Endothelial cell (in vitro differentiated cells): Measurements from ENCODE around the gene TWIST2. TPM values are rescaled to one million over a fixed set of nuclear protein-coding genes. Genes with fewer than 3 reads are reported as not detected.

ENCODE experiments used
- DNase-seq: peaks from one replicate; pipeline ENCODE4 v3.0.0; 2021; ENCODE audit warnings: low spot score
- H3K27ac Mint-ChIP-seq: one replicate; pipeline ENCODE4 v1.8.0; 2021; ENCODE audit warnings: mixed read lengths, inconsistent platforms; ENCODE audit not compliant: unreplicated experiment
- H3K27me3 Mint-ChIP-seq: one replicate; pipeline ENCODE4 v1.8.0; 2021; ENCODE audit warnings: mild to moderate bottlenecking, moderate library complexity, mixed read lengths, inconsistent platforms; ENCODE audit not compliant: unreplicated experiment
- H3K36me3 Mint-ChIP-seq: one replicate; pipeline ENCODE4 v1.8.0; 2021; ENCODE audit warnings: mild to moderate bottlenecking, low read depth, mixed read lengths, inconsistent platforms; ENCODE audit not compliant: unreplicated experiment
- H3K4me1 Mint-ChIP-seq: one replicate; pipeline ENCODE4 v1.8.0; 2021; ENCODE audit warnings: mild to moderate bottlenecking, mixed read lengths, inconsistent platforms; ENCODE audit not compliant: unreplicated experiment
- H3K4me3 Mint-ChIP-seq: one replicate; pipeline ENCODE4 v1.8.0; 2021; ENCODE audit warnings: mild to moderate bottlenecking, mixed read lengths, inconsistent platforms; ENCODE audit not compliant: unreplicated experiment
- H3K9me3 Mint-ChIP-seq: one replicate; pipeline ENCODE4 v1.8.0; 2021; ENCODE audit warnings: mixed read lengths, inconsistent platforms; ENCODE audit not compliant: unreplicated experiment
- total RNA-seq: library from RNA; stranded (reverse); fragmentation: NEBNext Ultra II Directional; extraction: Animal tissue kit (Norgen Biotek cat#: 25700); gene quantifications from one replicate; pipeline ENCODE4 v1.2.1, GENCODE V29; 2021; ENCODE audit not compliant: unreplicated experiment
- TF ChIP-seq, protein P1 (sequence below): fragments of 200-600 bp; sonication (generic); IDR thresholded peaks from one replicate; pipeline ENCODE4 v1.5.0; 2021; ENCODE audit warnings: antibody characterized with exemption; ENCODE audit not compliant: unreplicated experiment

The TWIST2 gene
- total RNA-seq, 1 donor from 2014 or later: not detected

DNA sequence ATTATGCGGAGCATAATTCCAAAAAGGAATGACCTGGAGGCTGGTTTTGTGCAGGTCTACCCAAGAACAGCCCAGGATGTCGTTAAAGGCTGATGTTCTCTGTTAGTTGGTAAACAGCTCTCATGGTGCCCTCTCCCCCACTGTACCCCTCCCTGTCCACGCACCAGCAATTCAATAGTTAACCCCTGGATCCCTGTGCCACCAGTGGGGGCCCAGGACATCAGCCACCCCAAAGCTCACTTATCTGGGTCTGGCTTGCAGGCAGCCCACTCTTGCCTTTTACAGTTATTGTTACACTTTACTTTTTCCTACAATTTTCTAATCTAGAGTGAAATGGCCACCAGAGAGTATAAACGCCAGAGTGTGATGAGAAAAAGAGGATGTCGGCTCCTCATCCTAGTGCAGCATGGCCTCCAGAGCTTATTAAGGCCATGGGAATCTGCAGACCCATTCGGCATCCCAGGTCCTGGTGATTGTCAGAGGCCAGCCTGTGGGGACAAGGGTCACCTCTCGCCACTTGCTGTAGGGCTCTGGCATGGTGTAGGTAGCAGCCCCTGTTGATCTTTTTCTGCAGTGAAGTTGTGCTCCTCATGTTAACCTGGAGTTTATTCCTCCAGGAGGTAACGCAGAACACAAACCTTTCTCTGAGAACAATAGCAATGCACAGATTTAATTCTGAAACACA, 30.3 kb downstream of the TWIST2 start:
- TF ChIP-seq, protein P1, sequence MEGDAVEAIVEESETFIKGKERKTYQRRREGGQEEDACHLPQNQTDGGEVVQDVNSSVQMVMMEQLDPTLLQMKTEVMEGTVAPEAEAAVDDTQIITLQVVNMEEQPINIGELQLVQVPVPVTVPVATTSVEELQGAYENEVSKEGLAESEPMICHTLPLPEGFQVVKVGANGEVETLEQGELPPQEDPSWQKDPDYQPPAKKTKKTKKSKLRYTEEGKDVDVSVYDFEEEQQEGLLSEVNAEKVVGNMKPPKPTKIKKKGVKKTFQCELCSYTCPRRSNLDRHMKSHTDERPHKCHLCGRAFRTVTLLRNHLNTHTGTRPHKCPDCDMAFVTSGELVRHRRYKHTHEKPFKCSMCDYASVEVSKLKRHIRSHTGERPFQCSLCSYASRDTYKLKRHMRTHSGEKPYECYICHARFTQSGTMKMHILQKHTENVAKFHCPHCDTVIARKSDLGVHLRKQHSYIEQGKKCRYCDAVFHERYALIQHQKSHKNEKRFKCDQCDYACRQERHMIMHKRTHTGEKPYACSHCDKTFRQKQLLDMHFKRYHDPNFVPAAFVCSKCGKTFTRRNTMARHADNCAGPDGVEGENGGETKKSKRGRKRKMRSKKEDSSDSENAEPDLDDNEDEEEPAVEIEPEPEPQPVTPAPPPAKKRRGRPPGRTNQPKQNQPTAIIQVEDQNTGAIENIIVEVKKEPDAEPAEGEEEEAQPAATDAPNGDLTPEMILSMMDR: no peak
- DNase-seq: no peak
- Mint-ChIP-seq H3K4me1 (no peaks in the 10 kb centered on the region), H3K27me3 (peaks cover 2% of the 10 kb centered on the region), H3K27ac (no peak overlapping the region), H3K9me3 (no peaks in the 10 kb centered on the region), H3K4me3 (no peak overlapping the region), H3K36me3 (no peaks in the 10 kb centered on the region)

DNA sequence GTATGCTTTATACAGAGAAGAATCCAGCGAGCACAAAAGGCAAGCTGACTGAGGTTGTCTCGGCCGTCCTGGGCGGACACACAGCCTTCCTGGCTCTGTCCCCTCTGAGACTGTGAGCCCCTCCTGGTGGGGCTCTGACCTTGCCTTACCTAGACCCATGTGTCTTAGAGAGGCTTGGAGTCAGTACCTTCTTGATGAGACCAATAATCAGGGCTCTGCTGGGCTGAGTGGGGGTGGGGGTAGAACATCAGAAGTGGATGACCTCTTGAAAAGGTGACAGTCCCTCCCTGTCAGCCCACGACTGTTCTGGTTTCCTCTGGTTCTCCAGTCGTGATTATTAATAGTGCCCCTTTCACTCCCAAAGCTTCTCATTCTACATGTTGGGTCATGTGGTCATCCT, 31.2 kb downstream of the TWIST2 start:
- Mint-ChIP-seq H3K4me1 (no peaks in the 10 kb centered on the region), H3K27ac (no peak overlapping the region)
- DNase-seq: no peak

DNA sequence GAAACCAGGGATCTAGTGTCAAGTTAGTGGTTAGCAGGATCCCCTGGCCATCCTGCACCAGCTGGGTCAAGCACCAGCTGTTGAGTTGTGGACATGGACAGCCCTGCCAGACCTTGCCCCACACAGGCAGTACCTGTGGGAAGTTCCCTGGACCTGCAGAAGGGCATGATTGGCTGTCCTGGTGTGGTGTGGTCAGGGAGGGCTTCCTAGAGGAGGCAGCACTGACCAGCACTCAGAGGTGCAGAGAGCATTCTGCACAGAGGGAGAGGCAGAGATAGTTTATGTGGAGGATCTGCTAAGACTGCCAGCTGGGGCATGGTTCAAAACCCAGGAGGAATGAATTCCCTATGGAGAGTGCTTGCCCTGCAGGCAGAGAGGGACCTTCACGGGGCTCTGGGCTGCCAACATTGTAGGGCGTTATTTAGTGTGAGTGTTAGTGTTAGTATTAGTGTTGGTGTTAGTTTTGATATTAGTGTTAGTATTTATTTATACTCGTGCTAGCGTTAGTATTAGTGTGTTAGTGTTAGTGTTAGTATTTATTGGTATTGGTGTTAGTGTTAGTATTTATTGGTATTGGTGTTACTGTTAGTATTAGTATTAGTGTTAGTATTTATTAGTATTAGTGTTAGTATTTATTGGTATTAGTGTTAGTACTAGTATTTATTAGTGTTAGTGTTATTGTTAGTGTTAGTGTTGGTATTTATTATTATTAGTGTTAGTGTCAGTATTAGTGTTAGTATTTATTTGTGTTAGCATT, 31.9 kb downstream of the TWIST2 start:
- Mint-ChIP-seq H3K4me1 (no peaks in the 10 kb centered on the region), H3K36me3 (no peaks in the 10 kb centered on the region), H3K9me3 (no peaks in the 10 kb centered on the region), H3K4me3 (no peak overlapping the region), H3K27me3 (peaks cover 3% of the 10 kb centered on the region), H3K27ac (no peak overlapping the region)
- no peak for DNase-seq
- TF ChIP-seq, protein P1: no peak

More for the DNA sequence above, 31.2 kb downstream of the TWIST2 start:
- Mint-ChIP-seq H3K27me3 (peaks cover 3% of the 10 kb centered on the region), H3K4me3 (no peak overlapping the region), H3K9me3 (no peaks in the 10 kb centered on the region), H3K36me3 (no peaks in the 10 kb centered on the region)
- TF ChIP-seq, protein P1: no peak

DNA sequence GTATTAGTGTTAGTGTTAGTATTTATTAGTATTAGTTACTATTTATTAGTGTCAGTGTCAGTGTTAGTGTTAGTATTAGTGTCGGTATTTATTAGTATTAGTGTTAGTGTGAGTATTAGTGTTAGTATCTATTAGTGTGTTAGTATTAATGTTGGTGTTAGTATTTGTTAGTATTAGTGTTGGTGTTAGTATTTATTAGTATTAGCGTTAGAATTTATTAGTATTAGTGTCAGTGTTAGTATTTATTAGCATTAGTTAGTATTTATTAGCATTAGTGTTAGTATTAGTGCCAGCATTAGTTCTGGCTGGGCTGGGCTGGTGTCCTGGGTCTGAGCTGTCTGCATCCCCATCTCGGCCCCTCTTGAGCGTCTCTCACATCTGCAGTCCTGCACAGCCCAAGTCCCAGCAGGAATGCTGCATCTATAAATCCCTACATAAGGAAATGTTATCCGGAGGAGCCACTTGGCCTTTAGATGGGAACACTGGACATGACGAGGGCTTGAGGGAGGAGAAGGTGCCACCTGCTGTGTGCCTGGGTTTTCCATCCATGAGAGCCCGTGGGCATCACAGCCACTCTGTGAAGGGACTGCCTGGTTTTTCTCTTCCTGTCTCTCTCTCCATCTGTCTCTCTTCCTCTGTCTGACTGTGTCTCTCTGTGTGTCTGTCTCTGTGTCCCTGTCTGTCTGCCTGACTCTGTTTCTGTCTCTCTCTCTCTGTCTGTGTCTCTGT, 33.6 kb downstream of the TWIST2 start:
- no peak overlapping the region for H3K4me3 Mint-ChIP-seq
- H3K27me3 Mint-ChIP-seq: peaks cover 6% of the 10 kb centered on the region
- no peaks in the 10 kb centered on the region for H3K4me1 Mint-ChIP-seq
- TF ChIP-seq, protein P1: no peak
- no peaks in the 10 kb centered on the region for H3K9me3 Mint-ChIP-seq
- no peak for DNase-seq
- H3K36me3 Mint-ChIP-seq: no peaks in the 10 kb centered on the region
- H3K27ac Mint-ChIP-seq: no peak overlapping the region
